ENCODE data around the gene RACGAP1. TPM values are rescaled to one million over a fixed set of nuclear protein-coding genes. Genes with fewer than 3 reads are reported as not detected.

The RACGAP1 gene
- total and polyA plus RNA-seq, 2 donors from 2014 or later = 5.0 to 7.7 TPM

DNA sequence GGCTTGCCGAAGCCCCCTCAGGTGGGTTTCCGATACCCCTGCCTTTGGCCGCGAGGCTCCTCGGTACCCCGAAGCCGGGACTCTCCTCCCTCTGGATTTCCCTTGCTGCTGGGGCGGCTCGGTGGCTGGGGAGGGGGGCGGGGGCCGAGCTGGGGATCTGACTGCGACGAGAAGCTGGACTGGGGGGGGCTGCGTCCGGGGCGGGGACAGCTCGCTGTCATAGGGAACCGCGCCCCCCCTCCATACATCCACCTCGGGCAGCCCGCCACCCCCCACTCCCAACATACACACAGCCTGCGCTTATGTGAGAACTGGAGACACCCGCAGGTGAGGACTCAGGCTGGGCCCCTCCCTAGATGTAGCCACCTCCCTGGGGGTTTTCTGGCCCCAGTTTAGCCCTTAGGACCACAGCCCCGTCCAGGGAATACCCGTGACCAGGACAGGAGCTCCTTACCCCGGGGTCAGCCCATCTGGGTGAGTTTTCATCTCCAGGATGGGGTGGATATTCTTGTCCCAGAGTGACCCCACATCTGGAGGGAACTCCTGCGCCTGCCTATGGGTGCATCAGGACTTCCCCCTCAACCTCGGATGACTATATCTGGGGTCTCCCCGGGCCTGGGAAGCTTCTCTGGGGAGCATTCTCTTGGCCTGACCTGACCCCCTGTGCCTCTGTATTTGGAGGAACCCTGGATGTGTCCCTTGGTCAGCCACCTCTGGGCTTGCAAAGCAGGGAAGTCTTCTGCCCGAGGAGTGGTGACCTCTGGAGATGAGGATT, 32.8 kb upstream of the RACGAP1 start:
- no peaks in the 10 kb centered on the region for H3K27me3 ChIP-seq (ENCODE audit: control insufficient read depth, insufficient read depth, low read length)
- H3K4me3 ChIP-seq (ENCODE audit: low read length in 3 of 3) = no peak overlapping the region
- H3K9me3 ChIP-seq (ENCODE audit: control insufficient read depth in 2 of 3, insufficient read depth in 1 of 3, low read length in 3 of 3) = no peaks in the 10 kb centered on the region
- H3K9ac ChIP-seq (ENCODE audit: low read length in 3 of 3) = no peak overlapping the region
- H3K27ac ChIP-seq (ENCODE audit: low read depth in 2 of 2, low read length in 2 of 2) = no peak overlapping the region
- peaks cover 0 to 6% (median 4%) of the 10 kb centered on the region in 3 donors for H3K4me1 ChIP-seq (ENCODE audit: control insufficient read depth in 2 of 3, insufficient read depth in 2 of 3, low read depth in 1 of 3, low read length in 3 of 3)
- no peak for FAIRE-seq
- H3K36me3 ChIP-seq (ENCODE audit: control insufficient read depth in 2 of 3, insufficient read depth in 3 of 3, low read length in 3 of 3) = no peaks in the 10 kb centered on the region
- TF ChIP-seq, protein P1, sequence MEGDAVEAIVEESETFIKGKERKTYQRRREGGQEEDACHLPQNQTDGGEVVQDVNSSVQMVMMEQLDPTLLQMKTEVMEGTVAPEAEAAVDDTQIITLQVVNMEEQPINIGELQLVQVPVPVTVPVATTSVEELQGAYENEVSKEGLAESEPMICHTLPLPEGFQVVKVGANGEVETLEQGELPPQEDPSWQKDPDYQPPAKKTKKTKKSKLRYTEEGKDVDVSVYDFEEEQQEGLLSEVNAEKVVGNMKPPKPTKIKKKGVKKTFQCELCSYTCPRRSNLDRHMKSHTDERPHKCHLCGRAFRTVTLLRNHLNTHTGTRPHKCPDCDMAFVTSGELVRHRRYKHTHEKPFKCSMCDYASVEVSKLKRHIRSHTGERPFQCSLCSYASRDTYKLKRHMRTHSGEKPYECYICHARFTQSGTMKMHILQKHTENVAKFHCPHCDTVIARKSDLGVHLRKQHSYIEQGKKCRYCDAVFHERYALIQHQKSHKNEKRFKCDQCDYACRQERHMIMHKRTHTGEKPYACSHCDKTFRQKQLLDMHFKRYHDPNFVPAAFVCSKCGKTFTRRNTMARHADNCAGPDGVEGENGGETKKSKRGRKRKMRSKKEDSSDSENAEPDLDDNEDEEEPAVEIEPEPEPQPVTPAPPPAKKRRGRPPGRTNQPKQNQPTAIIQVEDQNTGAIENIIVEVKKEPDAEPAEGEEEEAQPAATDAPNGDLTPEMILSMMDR (IDR thresholded peaks at IDR 0.05; ENCODE audit: borderline replicate concordance, extremely low read depth, insufficient read depth) = no peak
- intact Hi-C loops (cut with DNase I) = no loop called here
- peak in 1 of 5 donors; percentile 64 for DNase-seq

DNA sequence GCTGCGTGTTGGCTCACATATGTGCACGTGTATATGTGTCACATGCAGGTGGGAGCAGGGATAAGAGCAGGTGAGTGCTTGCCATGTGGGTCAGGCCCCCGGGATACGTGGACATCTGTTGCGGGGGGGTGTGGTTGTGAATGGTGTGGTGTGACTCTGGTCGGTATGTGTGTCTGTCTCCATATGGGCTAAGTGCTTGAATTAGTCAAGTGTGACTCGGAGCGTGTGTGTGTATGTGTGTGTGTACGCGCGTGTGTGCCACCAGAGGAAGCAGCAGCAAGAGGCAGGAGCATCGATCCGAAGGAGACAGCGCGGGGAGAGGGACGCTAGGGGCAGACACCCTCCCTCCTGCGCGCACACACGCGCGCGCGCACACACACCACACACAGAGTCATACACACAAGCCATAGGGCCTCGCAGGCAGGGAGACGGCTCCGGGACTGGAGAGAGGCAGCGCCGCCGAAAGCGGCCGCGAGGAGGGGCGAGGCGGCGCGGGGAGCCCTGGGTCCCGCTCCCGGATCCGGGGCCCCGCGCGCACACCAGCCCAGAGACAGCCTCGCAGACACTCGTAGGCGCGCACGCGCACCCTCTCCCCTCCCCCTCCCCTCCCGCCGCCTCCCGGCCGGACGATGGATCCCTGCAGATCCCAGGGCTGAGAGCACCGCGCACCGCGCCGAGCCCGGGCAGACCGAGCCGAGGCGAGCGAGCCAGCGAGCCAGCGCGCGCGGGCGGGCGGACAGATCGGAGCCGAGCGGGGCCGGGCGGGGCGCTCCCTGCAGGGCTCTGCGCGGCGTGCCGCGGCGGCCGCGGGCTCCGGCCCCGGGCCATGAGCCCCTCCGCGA, 31.9 kb upstream of the RACGAP1 start, which contains the start of gene ASIC1:
ASIC1 (plus strand) TSS at position 597 of the 842 bp plus-strand sequence. CDS start 1,171 bp downstream, outside the sequence.
- H3K9ac ChIP-seq (ENCODE audit: low read length in 3 of 3) = peak within 1 kb of the TSS in 2 of 3 donors; percentile 38 to 44
- H3K4me1 ChIP-seq (ENCODE audit: control insufficient read depth in 2 of 3, insufficient read depth in 2 of 3, low read depth in 1 of 3, low read length in 3 of 3) = peaks cover 0 to 6% (median 4%) of the 10 kb centered on the region in 3 donors
- H3K27ac ChIP-seq (ENCODE audit: low read depth in 2 of 2, low read length in 2 of 2) = no peak within 1 kb of the TSS
- no peaks in the 10 kb centered on the region for H3K9me3 ChIP-seq (ENCODE audit: control insufficient read depth in 2 of 3, insufficient read depth in 1 of 3, low read length in 3 of 3)
- FAIRE-seq (no peak), DNase-seq (peak; percentile 62 to 91 (median 83))
- intact Hi-C loops (cut with DNase I) = no loop called here
- peak within 1 kb of the TSS; percentile 44 to 71 (median 67) for H3K4me3 ChIP-seq (ENCODE audit: low read length in 3 of 3)
- no peaks in the 10 kb centered on the region for H3K36me3 ChIP-seq (ENCODE audit: control insufficient read depth in 2 of 3, insufficient read depth in 3 of 3, low read length in 3 of 3)
- no peaks in the 10 kb centered on the region for H3K27me3 ChIP-seq (ENCODE audit: control insufficient read depth, insufficient read depth, low read length)
- TF ChIP-seq, protein P1 (IDR thresholded peaks at IDR 0.05; ENCODE audit: borderline replicate concordance, extremely low read depth, insufficient read depth) = no peak

DNA sequence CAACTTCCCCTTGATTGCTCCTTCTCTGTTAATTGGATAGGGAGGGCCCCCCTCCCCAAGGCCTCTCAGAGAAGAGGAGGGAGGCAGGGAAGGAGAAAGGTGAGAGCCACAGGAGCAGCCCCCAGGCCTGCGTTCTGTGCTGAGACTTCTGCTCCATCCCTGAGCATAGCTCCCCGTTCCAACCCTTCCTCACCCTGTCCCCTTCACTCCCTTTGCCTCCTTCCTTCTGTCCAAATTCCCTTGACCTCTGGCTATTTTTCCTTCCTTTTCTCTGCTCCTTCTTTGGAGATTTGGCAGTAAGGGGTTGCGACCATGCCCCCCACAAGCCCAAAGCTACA, 31.3 kb upstream of the RACGAP1 start:
- Histone ChIP-seq H3K9ac (ENCODE audit: low read length in 3 of 3) (peak overlapping the region in 1 of 3 donors; percentile 44), H3K4me1 (ENCODE audit: control insufficient read depth in 2 of 3, insufficient read depth in 2 of 3, low read depth in 1 of 3, low read length in 3 of 3) (peaks cover 0 to 6% (median 4%) of the 10 kb centered on the region in 3 donors), H3K27me3 (ENCODE audit: control insufficient read depth, insufficient read depth, low read length) (no peaks in the 10 kb centered on the region), H3K27ac (ENCODE audit: low read depth in 2 of 2, low read length in 2 of 2) (no peak overlapping the region), H3K4me3 (ENCODE audit: low read length in 3 of 3) (peak overlapping the region in 1 of 3 donors; percentile 71), H3K9me3 (ENCODE audit: control insufficient read depth in 2 of 3, insufficient read depth in 1 of 3, low read length in 3 of 3) (no peaks in the 10 kb centered on the region), H3K36me3 (ENCODE audit: control insufficient read depth in 2 of 3, insufficient read depth in 3 of 3, low read length in 3 of 3) (no peaks in the 10 kb centered on the region)
- FAIRE-seq (no peak), DNase-seq (no peak)
- intact Hi-C loops (cut with DNase I) = no loop called here
- TF ChIP-seq, protein P1 (IDR thresholded peaks at IDR 0.05; ENCODE audit: borderline replicate concordance, extremely low read depth, insufficient read depth) = no peak

Measured in kidney (tissue), 14 donors.